ENCODE results near the gene MRAP2.

GRCh38 chr6:84103029-84103428 lies 69.5 kb downstream of the MRAP2 start:
- TF ChIP-seq, protein P1, sequence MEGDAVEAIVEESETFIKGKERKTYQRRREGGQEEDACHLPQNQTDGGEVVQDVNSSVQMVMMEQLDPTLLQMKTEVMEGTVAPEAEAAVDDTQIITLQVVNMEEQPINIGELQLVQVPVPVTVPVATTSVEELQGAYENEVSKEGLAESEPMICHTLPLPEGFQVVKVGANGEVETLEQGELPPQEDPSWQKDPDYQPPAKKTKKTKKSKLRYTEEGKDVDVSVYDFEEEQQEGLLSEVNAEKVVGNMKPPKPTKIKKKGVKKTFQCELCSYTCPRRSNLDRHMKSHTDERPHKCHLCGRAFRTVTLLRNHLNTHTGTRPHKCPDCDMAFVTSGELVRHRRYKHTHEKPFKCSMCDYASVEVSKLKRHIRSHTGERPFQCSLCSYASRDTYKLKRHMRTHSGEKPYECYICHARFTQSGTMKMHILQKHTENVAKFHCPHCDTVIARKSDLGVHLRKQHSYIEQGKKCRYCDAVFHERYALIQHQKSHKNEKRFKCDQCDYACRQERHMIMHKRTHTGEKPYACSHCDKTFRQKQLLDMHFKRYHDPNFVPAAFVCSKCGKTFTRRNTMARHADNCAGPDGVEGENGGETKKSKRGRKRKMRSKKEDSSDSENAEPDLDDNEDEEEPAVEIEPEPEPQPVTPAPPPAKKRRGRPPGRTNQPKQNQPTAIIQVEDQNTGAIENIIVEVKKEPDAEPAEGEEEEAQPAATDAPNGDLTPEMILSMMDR (IDR thresholded peaks at IDR 0.05) = no peak
- TF ChIP-seq POLR2A (IDR thresholded peaks at IDR 0.05) = no peak
